Tongue (tissue), 2 donors: ENCODE results near the gene TNS3. TPM values are rescaled to one million over a fixed set of nuclear protein-coding genes. Genes with fewer than 3 reads are reported as not detected.

Source experiments
- DNase-seq: peaks from one replicate; pipeline ENCODE4 v3.0.0-alpha.2; 2015
- total RNA-seq: library from RNA; depleted of rRNA; stranded (reverse); fragments of >200 nt; gene quantifications from one replicate; pipeline ENCODE4 v1.2.3, GENCODE V29; 2014

The TNS3 gene
- total RNA-seq, 1 donor from 2014 or later = 39.7 TPM

GRCh38 chr7:47540387-47541350 lies 41.2 kb downstream of the TNS3 start:
- no peak for DNase-seq

- DNase-seq = no peak
These were observed 41.9 kb downstream of the TNS3 start for GRCh38 chr7:47540053-47540386.

- DNase-seq = no peak
These were observed 42.4 kb downstream of the TNS3 start for GRCh38 chr7:47539398-47540052.

- DNase-seq = no peak
These were observed 43.0 kb downstream of the TNS3 start for GRCh38 chr7:47538846-47539311.

GRCh38 chr7:47537716-47538675 lies 43.9 kb downstream of the TNS3 start:
- no peak for DNase-seq

GRCh38 chr7:47536661-47537611 lies 45.0 kb downstream of the TNS3 start:
- peak; percentile 88 for DNase-seq

GRCh38 chr7:47535704-47536628 lies 45.9 kb downstream of the TNS3 start:
- no peak for DNase-seq

GRCh38 chr7:47535035-47535703 lies 46.7 kb downstream of the TNS3 start:
- DNase-seq = peak; percentile 69

- DNase-seq = no peak
These were observed 47.4 kb downstream of the TNS3 start for GRCh38 chr7:47534322-47535034.

- DNase-seq = no peak
These were observed 50.1 kb downstream of the TNS3 start for GRCh38 chr7:47531584-47532492.

- DNase-seq = no peak
These were observed 51.9 kb downstream of the TNS3 start for GRCh38 chr7:47529826-47530555.

GRCh38 chr7:47529405-47529804 lies 52.5 kb downstream of the TNS3 start:
- DNase-seq = no peak

- DNase-seq = no peak
These were observed 53.4 kb downstream of the TNS3 start for GRCh38 chr7:47528471-47528870.

GRCh38 chr7:47526466-47526865 lies 55.4 kb downstream of the TNS3 start:
- no peak for DNase-seq

- no peak for DNase-seq
These were observed 56.8 kb downstream of the TNS3 start for GRCh38 chr7:47525066-47525623.

- DNase-seq = no peak
These were observed 58.5 kb downstream of the TNS3 start for GRCh38 chr7:47523401-47523800.
